ACC112 (cell line): ENCODE measurements around the gene BBX.

ENCODE experiments used
- H2AFZ ChIP-seq: fragments of 200-600 bp; sonication (generic); one replicate; pipeline ENCODE4 v1.6.0; 2017; ENCODE audit warnings: antibody characterized with exemption, low read length; ENCODE audit not compliant: unreplicated experiment
- H3K27ac ChIP-seq: fragments of 200-600 bp; sonication (generic); 2 replicates; pipeline ENCODE4 v1.5.1; 2014; ENCODE audit warnings: low read depth, mild to moderate bottlenecking, antibody characterized with exemption, low read length, moderate library complexity
- H3K27me3 ChIP-seq: fragments of 200-600 bp; sonication (generic); 2 replicates; pipeline ENCODE4 v1.6.1; 2014; ENCODE audit warnings: mild to moderate bottlenecking, antibody characterized with exemption, low read length, moderate library complexity, mixed read lengths; ENCODE audit not compliant: insufficient read depth
- H3K36me3 ChIP-seq: fragments of 200-600 bp; sonication (generic); 2 replicates; pipeline ENCODE4 v1.6.1; 2016; ENCODE audit warnings: mild to moderate bottlenecking, antibody characterized with exemption, low read length, moderate library complexity, mixed read lengths; ENCODE audit not compliant: insufficient read depth
- H3K4me1 ChIP-seq: fragments of 200-600 bp; sonication (generic); one replicate; pipeline ENCODE4 v1.6.1; 2016; ENCODE audit warnings: low read length, mixed read lengths; ENCODE audit not compliant: insufficient read depth, unreplicated experiment, control insufficient read depth
- H3K4me3 ChIP-seq: fragments of 200-600 bp; sonication (generic); 2 replicates; pipeline ENCODE4 v1.5.1; 2014; ENCODE audit warnings: mild to moderate bottlenecking, low read depth, low read length
- H3K79me2 ChIP-seq: fragments of 200-600 bp; sonication (generic); one replicate; pipeline ENCODE4 v1.6.0; 2016; ENCODE audit warnings: low read length; ENCODE audit not compliant: control insufficient read depth, unreplicated experiment, insufficient read depth

The BBX gene

GRCh38 chr3:107665351-107665750 lies 142.6 kb downstream of the BBX start:
- Histone ChIP-seq H3K4me1 (peaks cover 62% of the 10 kb centered on the region), H3K36me3 (no peaks in the 10 kb centered on the region), H3K4me3 (no peak overlapping the region), H2AFZ (no peak overlapping the region), H3K27ac (peak overlapping the region; percentile 27; the same call in 1 of the 2 replicates), H3K27me3 (no peaks in the 10 kb centered on the region), H3K79me2 (peaks cover 29% of the 10 kb centered on the region)

DNA sequence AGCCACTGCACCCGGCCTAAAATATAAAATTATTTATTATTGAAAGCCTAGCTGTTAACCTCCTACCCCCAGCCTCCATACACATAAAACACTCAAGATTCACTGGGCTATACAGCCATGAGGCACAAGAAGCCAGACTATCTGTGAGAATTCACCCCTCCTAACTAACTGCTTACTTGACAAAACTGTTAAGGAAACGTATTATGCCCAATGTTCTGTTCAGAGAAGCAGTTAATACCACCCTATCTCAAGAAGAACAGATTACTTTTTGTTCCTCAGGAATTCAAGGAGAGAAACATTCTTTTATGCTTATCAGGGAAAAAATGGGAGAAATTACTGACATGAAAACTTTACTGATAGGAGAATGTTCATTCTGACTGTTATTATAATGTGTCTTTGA lies 144.1 kb downstream of the BBX start:
- H2AFZ ChIP-seq = no peak overlapping the region
- H3K36me3 ChIP-seq = no peaks in the 10 kb centered on the region
- H3K4me1 ChIP-seq = peaks cover 47% of the 10 kb centered on the region
- no peak overlapping the region for H3K4me3 ChIP-seq
- peaks cover 29% of the 10 kb centered on the region for H3K79me2 ChIP-seq
- no peaks in the 10 kb centered on the region for H3K27me3 ChIP-seq
- no peak overlapping the region for H3K27ac ChIP-seq

GRCh38 chr3:107668416-107668815 lies 145.7 kb downstream of the BBX start:
- H3K79me2 ChIP-seq = peaks cover 26% of the 10 kb centered on the region
- no peak overlapping the region for H3K27ac ChIP-seq
- H3K4me3 ChIP-seq = no peak overlapping the region
- H3K27me3 ChIP-seq = no peaks in the 10 kb centered on the region
- no peaks in the 10 kb centered on the region for H3K36me3 ChIP-seq
- no peak overlapping the region for H2AFZ ChIP-seq
- peaks cover 35% of the 10 kb centered on the region for H3K4me1 ChIP-seq

GRCh38 chr3:107668963-107669362 lies 146.2 kb downstream of the BBX start:
- Histone ChIP-seq H3K27ac (no peak overlapping the region), H3K27me3 (no peaks in the 10 kb centered on the region), H3K4me3 (no peak overlapping the region), H2AFZ (no peak overlapping the region), H3K4me1 (peaks cover 31% of the 10 kb centered on the region), H3K79me2 (peaks cover 24% of the 10 kb centered on the region), H3K36me3 (no peaks in the 10 kb centered on the region)

GRCh38 chr3:107669669-107670068 lies 146.9 kb downstream of the BBX start:
- Histone ChIP-seq H3K79me2 (peaks cover 22% of the 10 kb centered on the region), H3K4me3 (no peak overlapping the region), H3K27ac (no peak overlapping the region), H3K36me3 (no peaks in the 10 kb centered on the region), H3K27me3 (no peaks in the 10 kb centered on the region), H3K4me1 (peaks cover 24% of the 10 kb centered on the region), H2AFZ (no peak overlapping the region)

DNA sequence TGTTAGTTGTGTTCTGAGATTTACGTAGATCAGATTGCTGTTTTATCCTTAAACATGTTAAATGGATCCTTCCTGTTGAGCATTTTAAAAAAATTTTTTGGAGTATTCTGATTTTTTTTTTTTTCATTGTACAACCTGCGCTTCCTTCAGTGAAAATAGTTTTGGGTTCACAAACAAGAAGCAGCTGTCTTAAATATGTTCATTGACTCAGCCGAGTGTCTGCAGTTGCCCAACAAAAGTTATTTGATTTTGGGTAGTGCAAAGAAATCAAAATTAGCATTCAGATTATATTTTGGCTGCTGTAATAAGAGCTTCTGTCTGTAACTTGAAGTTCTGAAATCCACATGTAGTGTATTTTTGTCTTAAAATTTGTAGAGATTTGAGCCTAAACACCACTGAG lies 148.2 kb downstream of the BBX start:
- no peak overlapping the region for H2AFZ ChIP-seq
- H3K4me3 ChIP-seq = no peak overlapping the region
- H3K27ac ChIP-seq = no peak overlapping the region
- peaks cover 13% of the 10 kb centered on the region for H3K79me2 ChIP-seq
- H3K27me3 ChIP-seq = no peaks in the 10 kb centered on the region
- H3K36me3 ChIP-seq = no peaks in the 10 kb centered on the region
- H3K4me1 ChIP-seq = peaks cover 17% of the 10 kb centered on the region

DNA sequence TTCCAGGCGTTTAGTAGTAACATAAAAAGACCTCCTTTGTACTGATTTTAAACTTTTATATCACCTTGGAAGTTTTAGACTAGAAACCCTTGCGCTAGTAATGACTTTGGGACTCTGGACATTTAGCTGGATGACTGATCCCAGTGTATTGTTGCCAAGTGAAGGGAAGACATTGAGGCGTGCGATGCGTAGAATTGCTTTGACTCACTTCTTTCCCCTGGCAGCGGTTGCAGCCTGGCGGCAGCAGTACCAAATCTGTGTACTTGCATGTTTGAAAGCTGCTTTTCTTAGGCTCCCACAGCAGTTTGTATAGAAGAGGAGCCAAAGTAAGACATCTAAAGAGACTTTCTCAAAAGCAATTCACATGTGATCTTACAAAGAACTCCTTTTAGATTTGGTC lies 151.6 kb downstream of the BBX start:
- Histone ChIP-seq H3K27me3 (no peaks in the 10 kb centered on the region), H3K4me1 (peaks cover 1% of the 10 kb centered on the region), H3K36me3 (no peaks in the 10 kb centered on the region), H3K79me2 (no peaks in the 10 kb centered on the region), H3K4me3 (no peak overlapping the region), H3K27ac (no peak overlapping the region), H2AFZ (no peak overlapping the region)

DNA sequence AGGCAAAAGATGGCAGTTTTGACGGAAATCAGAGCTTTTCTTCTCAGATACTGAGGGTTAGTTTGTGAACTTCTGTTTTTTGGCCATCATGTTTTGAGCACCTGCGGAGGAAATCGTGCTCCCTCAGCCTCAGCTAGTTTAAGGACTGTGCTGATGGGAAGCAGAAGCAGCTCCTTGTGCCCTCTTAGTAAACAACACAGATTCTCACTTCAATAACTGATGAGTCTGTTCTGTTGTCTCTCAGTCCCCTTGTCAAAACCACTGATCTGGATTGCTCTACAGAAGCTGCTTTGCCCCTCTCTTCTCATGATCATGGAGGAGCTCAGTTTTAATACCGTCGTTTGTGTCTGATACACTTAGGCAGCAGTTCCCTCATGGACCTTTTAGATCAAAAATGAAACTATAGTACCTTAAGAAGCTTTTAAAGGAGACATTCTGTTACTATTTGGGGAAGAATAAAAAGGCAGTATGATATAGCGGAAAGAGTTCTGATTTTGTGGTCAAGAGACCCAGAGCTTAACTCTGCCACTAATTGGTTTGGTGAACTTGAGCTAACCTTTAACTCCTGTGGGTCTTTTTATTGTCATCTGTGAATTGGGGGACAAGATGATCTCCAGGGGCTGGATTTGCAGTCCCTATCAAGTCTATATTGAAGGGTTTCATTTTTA lies 152.6 kb downstream of the BBX start:
- no peaks in the 10 kb centered on the region for H3K36me3 ChIP-seq
- H3K27me3 ChIP-seq = no peaks in the 10 kb centered on the region
- no peak overlapping the region for H2AFZ ChIP-seq
- H3K4me3 ChIP-seq = no peak overlapping the region
- no peak overlapping the region for H3K27ac ChIP-seq
- no peaks in the 10 kb centered on the region for H3K79me2 ChIP-seq
- no peaks in the 10 kb centered on the region for H3K4me1 ChIP-seq

DNA sequence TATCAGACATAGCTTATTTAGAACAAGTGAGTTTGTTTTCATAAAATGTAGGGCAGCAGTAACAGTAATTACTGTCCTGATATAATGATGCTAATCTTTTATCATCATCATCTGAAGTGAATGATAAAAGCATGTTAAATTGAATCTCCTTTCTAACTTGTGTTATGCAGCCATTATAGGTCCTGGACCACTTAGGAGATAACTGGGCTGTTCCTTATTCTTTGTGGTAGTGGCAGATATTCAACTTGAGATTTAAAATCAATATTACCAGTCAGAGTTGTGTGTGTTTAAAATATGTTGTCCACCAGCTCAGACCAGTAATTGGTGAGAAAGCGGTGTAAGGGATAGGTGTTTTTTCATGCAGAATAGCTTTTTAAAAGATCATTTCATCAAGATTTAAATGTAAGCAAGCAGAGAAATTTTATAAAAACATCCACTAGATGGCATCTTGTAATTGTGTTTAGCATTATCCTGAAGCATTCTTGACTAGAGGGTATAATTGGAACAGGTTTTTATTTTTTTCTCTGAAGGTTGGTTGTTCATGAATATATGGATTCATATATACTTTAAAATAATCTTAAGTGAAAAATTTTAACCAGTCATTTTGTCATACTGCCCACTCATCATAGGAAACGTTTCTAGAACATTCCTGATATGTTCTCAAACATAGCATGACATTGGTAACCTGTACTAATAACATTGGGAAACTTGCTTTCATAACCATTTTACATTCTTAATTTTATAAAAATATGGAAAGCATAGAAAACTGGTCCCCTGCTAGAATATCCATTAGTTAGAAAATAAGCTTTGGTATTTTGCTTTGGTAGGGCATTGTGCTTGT lies 153.9 kb downstream of the BBX start:
- Histone ChIP-seq H3K27me3 (no peaks in the 10 kb centered on the region), H3K27ac (no peak overlapping the region), H3K4me3 (no peak overlapping the region), H3K79me2 (peaks cover 3% of the 10 kb centered on the region), H3K36me3 (0 out of 2 replicates have a peak, but pooled peaks cover 7% of the 10 kb centered on the region), H3K4me1 (no peaks in the 10 kb centered on the region), H2AFZ (no peak overlapping the region)

- Histone ChIP-seq H3K4me1 (no peaks in the 10 kb centered on the region), H3K36me3 (0 out of 2 replicates have a peak, but pooled peaks cover 7% of the 10 kb centered on the region), H3K27me3 (no peaks in the 10 kb centered on the region)
Observed at GRCh38 chr3:107679921-107680320, 157.2 kb downstream of the BBX start.

GRCh38 chr3:107680698-107681097 lies 157.9 kb downstream of the BBX start:
- H3K4me3 ChIP-seq = no peak overlapping the region
- H3K27me3 ChIP-seq = no peaks in the 10 kb centered on the region
- peaks cover 8% of the 10 kb centered on the region for H3K79me2 ChIP-seq
- no peak overlapping the region for H3K27ac ChIP-seq
- H2AFZ ChIP-seq = no peak overlapping the region
- H3K36me3 ChIP-seq = 0 out of 2 replicates have a peak, but pooled peaks cover 7% of the 10 kb centered on the region
- H3K4me1 ChIP-seq = no peaks in the 10 kb centered on the region

More at GRCh38 chr3:107679921-107680320, 157.2 kb downstream of the BBX start:
- Histone ChIP-seq H2AFZ (no peak overlapping the region), H3K79me2 (peaks cover 8% of the 10 kb centered on the region), H3K27ac (no peak overlapping the region), H3K4me3 (no peak overlapping the region)
